Dermis blood vessel endothelial cell (primary cell): ENCODE data around the gene USP46. TPM values are rescaled to one million over a fixed set of nuclear protein-coding genes. Genes with fewer than 3 reads are reported as not detected.

Source experiments
- DNase-seq: peaks from one replicate; pipeline ENCODE4 v3.0.0; 2010
- total RNA-seq: library from RNA; depleted of rRNA; stranded (reverse); fragments of >200 nt; gene quantifications from 2 replicates; pipeline ENCODE4 v1.2.3, GENCODE V29; 2014

USP46 gene, protein sequence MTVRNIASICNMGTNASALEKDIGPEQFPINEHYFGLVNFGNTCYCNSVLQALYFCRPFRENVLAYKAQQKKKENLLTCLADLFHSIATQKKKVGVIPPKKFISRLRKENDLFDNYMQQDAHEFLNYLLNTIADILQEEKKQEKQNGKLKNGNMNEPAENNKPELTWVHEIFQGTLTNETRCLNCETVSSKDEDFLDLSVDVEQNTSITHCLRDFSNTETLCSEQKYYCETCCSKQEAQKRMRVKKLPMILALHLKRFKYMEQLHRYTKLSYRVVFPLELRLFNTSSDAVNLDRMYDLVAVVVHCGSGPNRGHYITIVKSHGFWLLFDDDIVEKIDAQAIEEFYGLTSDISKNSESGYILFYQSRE
- 15.3 and 18.5 TPM in 2 replicates for total RNA-seq

DNA sequence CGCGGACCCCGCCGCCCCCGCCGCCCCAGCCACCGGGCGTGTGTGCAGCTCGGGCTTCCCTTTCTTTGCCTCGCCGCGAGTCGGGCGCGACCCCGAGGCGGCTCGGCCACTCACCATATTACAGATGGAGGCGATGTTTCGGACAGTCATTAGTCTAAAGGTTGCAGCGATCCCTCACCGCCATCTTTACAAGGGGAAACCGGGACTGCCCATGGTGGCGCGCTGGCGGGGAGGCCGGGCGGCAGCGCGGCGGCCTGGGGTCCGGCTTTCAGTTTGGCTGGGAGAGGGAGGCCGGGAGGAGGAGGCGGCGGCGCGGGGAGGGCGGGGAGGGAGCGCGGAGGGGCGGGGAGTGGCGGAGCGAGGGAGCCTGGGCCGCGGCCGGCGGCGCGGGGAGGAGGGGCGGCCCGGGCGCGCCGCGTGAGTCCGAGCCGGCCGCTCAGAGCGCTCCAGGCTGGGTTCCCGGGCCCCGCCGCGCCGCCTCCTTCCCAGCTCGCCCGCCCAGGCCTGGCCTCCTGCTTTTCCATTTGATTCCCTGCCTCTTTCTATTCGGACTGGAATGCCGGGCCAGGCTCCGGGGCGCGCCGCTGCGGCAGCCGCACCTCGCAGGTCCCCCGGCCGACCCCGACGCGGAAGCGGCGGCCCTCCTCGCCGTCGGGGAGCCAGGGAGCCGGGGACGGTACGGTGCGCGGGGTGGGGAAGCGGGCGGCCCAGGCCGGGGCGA, at the start of gene USP46:
Gene USP46 (minus strand): TSS at position 301 of the 721 bp plus-strand sequence. CDS start 151 bp downstream, at position 150.
- DNase-seq: peak; percentile 76

DNA sequence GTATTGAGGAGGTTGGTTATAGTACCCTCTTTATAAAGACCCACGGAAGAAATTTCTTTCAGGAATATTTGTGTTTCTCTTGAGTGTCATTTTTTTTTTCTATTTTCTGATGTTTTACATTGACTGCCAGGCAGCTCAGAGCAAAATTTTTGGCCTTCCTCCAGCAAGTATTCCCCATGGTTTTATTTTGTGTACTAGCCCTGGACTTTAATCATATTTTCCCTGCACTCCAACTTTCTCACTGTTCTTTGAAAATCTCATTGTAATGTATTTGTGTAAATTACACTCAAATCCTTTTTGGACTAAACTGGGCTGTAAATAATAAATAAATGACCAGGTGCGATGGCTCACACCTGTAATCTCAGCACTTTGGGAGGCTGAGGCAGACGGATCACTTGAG, 45.6 kb upstream of the USP46 start:
- no peak for DNase-seq

DNA sequence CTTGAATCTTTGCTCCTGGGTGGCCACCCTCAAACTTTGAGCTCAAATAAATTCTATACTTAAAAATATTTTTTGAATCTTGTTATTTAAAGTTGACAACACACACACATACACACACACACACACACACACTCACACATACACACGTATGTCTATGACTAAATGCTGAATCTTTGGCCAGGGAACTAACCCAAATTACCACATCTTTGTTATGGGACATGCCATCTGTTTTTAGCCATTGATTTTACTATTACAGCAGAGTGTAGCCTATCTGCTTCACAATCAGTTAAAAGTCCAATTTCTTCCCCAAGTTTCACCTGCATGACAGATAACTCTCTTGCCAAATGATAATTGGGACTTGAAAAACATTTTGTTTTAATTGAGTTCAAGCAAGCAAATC, 45.0 kb upstream of the USP46 start:
- DNase-seq: no peak

DNA sequence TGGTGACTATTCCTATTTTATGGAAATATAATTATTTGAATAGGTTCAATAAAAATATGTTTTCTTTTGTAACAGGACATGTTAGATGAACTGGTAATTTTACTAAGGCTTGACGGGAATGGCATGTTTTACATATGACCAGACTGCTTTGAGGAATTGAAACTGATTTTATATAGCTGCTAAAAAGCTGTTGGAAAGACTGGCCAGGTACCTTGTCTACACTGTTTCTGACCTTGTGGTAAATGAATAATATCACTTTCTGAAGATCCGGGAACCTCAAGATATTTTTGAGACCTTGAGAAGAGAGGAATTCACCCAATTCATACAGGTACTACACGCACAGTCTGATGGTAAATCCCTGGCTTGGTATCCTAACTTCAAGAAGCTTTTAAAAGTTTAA, 42.1 kb upstream of the USP46 start:
- DNase-seq: no peak

DNA sequence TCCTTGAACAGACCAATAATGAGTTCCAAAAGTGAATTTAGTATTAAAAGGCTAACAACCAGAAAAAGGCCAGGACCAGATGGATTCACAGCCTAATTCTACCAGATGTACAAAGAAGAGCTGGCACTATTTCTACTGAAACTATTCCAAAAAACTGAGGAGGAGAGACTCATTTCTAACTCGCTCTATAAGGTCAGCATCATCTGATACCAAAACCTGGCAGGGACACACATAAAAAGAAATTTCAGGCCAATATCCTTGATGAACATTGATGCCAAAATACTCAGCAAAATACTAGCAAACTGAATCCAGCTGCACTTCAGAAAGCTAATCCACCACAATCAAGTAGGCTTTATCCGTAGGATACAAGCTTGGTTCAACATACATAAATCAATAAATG, 35.8 kb upstream of the USP46 start:
- no peak for DNase-seq

DNA sequence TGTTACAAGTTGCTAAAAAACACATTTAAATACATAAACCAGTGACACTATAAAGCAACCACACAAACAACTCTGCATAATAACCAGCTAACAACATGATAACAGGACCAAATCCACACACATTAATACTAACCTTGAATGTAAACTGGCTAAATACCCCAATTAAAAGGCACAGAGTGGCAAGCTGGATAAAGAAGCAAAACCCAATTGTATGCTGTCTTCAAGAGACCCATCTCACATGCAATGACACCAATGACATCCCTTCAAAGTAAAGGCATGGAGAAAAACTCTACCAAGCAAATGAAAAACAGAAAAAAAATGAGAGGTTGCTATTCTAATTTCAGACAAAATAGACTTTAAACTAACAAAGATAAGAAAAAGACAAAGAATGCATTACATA, 34.4 kb upstream of the USP46 start:
- no peak for DNase-seq

DNA sequence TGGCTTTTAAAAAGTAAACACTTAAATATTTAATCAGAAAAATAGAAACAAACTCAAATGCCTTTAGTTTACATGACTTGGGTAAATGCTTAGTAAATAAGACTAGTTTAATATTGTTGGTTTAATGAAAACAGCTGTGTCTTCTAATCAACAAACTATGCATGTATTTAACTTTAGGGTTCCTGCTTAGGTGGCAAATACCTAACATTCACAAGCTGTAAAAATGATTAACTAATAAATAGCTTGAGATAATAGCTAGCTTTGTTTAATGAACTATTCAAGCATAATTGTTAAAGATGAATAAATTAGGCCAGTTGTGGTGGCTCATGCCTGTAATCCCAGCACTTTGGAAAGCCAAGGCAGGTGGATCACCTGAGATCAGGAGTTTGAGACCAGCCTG, 30.0 kb upstream of the USP46 start:
- DNase-seq: no peak

DNA sequence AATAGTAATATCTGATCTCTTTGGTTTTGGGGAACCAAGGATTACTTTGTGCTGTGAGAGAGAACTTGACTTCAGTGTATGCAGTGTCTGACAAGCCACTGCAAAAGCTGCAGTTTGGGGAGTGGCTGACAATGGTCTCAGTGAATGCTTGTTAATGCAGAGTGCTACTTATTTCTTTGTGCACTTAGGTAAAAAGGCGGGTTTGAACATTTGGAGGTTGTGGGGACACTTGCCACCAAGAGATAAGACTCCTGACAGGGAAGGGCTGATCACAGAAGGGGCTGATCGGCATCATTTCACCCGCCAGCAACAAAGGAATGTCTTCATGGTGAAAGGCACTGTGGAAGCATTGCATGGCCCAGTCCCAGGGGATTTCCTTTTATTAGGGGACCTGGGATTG, 28.6 kb upstream of the USP46 start:
- no peak for DNase-seq

DNA sequence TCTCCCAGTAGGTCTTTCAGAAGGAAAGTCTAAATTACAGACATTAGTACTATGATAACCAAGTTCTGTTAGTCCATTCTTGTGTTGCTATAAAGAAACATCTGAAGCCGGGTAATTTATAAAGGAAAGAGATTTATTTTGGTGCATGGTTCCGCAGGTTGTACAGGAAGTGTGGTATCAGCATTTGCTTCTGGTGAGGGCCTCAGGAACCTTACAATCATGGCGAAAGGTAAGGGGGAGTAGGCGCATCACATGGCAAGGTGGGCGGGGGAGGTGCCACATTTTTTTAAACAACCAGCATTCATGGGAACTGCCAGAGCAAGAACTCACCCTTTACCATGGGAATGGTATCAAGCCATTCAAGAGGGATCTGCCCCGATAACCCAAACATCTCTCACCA, 26.2 kb upstream of the USP46 start:
- no peak for DNase-seq

DNA sequence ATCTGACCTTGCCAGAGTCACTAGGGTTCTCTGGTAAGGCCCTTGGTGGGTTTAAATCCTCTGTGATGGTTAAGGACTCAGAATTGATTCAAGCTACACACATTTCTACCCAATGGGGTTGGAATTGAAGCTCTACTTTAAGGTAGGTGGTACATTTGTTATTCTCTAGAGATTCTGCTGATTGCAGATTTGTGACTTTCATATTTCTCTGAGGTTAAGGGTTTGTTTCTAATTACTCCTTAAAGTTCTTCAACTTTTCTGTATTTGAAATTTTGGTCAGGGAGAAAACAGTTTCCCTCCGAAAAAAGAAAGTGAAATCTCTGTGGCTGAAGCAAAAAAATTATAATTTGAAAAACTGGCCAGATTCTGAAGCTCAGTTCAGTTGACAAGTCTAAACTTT, 25.8 kb upstream of the USP46 start:
- DNase-seq: no peak

DNA sequence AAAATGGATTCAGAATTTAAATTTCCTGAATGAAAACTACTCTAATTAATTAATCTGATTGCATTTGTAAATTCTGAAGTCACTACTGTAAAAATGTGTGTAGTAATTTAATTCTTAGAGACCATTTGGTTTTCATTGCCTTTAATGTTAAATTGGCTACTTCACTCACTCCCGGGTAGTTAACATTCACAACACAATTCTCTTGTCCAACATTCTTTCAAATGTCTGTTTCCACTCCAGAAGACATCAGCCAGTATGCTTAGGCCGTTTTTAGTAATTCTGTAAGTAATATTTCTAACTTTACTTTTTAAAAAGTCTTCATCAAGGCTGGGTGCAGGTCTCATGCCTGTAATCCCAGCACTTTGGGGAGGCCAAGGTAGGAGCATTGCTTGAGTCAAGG, 21.3 kb upstream of the USP46 start:
- DNase-seq: no peak

DNA sequence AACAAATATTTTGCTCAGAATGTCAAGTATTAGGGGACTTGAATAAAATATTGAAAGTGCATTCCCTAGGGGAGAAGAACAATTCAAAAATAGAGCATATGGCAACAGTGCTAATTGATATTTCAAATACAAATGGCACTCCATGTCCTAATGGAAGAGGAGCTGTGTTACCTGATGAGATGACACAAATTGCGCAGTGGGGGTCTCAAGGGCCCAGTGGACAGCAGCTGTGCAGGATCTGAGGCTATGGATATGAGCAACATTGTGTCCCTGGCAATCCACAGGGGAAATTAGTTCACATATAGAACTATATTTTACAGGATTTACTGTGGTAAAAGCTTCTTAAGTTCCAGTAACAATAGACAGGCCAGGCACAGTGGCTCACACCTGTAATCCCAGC, 17.4 kb upstream of the USP46 start:
- DNase-seq: no peak

DNA sequence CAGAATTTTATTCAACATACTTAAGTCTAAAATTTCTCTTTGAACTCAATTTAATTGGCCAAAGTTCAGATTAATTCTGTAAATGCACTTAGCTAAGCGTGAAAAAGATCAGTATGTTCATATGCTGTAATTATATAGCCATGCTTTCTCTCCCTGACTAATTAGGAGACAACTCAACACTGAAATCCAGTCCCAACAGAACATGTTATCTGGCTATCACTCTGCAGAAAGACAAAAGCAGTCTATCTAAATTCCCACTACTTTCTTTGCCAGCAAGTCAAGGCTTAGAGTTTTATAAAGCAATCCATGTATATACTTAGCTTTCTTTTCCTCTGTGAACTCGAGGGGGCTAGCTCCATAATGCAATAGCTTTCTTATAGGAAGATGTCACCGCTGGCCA, 16.0 kb upstream of the USP46 start:
- DNase-seq: no peak

DNA sequence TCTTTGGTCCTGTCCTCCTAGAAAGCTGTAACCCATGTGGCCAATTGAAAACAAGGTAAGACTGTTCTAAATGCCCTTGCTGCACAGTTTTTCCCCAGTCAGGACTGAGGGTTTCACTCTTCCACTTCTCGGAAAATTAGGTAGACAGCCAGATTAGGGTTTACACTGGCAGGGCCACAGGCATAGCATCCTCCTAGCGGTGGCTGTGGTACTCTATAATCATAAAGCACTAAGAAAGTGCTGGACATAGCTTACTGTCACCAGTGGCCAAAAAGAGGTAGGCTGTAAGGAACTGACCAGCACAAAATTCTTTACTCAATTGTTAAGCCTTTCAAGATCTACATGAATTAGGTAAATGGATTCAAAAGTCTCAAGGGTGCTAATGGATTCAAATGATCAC, 11.6 kb upstream of the USP46 start:
- DNase-seq: no peak

DNA sequence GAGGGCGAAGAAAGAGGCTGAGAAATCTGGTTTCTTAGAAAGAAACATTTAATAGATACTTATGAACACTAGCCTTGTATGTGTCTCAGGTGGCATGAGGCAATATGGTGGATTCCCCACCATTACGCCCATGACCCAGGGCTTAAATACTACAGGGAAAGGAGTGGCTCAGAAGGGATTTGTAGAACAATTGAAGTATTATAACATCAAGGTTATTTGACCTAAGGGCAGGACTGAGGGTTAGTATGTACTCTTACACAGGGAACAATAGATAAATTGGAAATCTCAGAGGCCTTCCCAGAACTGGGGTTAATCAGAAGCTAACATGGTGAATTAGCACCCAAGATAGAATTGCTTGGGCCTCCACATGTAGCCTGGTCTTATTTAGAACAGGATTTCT, 11.0 kb upstream of the USP46 start:
- DNase-seq: no peak

DNA sequence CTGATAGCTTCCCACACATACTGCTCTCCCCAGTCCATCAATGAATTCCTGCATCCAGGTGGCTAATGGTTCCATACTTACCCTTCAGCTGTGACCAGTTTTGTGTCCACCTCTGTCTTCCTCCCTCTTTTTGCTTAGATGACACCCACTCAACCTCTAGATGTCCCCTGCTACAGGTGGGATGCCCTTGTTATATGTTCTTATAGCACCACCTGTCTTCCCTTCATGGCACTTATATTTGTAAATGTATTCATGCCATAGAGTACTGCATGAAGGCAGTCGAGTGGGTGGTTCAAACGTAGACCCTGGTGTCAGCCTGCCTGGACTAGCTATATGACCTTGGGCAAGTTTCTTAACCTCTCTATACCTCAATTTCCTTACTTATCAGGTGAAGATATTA, 6.5 kb upstream of the USP46 start:
- peak; percentile 53 for DNase-seq

DNA sequence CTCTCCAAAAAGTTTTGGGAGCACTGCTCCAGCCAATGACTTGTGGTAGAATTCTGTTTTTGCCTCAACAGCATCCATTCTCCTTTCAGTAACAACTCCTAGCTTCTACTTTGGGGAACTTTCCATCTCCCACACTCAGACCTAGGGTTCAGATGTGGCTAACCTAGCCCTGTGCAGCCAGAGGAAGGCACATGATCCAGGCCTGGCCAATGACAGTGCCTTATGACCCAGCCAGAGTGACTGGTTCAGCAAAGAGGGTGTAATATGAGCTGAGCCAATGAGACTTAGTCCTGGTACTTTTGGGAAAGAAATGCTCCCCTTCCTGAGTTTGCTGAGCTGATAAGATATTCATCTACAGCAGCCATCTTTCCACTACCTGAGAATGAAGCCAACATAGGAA, 5.4 kb upstream of the USP46 start:
- DNase-seq: no peak

DNA sequence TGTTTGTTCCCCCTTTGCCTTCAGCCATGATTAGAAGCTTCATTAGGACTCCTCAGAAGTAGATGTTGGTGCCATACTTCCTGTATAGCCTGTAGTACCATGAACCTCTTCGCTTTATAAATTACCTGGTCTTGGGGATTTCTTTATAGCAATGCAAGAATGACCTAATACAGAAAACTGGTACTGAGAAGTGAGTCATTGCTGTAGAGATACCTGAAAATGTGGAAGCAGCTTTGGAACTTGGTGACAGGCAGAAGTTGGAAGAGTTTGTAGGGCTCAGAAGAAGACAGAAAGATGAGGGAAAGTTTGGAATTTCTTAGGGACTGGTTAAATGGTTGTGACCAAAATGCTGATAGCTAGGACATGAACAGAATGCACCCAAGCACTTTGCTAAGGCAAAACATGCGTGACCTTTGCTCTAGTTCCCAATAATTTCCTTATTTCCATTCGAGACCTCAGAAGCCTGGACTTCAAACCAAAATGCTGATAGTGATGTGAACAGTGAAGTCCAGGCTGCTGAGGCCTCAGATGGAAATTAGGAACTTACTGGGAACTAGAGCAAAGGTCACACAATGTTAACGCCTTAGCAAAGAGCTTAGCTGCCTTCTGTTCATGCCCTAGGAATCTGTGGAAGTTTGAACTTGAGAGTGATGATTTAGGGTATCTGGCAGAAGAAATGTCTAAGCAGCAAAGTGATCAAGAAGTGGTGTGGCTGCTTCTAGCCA, 3.0 kb upstream of the USP46 start:
- no peak for DNase-seq

DNA sequence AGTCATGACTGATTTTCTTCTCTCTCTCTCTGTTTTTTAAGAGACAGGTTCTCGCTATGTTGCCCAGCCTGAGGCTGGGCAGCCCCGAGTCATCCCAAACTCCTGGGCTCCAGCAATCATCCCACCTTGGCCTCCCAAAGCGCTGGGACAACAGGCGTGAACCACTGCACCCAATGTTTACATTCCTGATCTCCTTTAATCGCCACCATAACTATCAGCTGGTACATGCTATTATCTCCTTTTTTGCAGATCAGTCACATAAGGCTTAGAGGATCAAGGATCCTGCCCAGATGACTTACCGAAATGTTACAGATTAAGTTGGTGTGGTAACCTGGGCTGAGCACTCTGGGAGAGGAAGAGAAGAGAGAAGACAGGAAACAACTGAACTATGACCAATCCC, 1.5 kb upstream of the USP46 start:
- no peak for DNase-seq

DNA sequence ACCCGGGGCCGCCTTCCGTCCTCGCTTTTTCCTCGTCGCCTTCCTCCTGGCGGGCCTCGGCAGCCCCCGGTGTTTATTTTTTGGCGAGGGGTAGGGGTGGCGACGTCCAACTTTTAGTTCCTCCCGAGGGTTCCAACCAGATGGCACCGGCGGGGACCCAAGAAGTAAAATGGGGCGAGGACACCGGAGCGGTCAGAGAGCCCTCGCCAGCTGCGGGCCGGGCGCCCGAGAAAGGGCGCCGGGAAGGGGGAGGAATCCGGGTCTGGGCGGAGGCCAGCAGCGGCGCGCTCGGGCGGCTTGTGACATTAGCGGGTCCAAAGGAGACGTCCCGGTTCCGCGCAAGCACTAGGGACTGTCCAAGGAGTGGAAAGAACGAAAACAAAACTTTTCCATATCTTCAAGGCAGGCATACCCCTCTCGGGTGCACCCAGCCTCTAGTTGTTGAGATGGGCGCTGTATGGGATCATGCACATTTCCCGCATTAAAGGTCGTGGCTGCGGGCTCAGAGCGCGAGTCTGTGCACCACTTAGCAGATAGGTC, 691 bp upstream of the USP46 start:
- peak; percentile 40 for DNase-seq

DNA sequence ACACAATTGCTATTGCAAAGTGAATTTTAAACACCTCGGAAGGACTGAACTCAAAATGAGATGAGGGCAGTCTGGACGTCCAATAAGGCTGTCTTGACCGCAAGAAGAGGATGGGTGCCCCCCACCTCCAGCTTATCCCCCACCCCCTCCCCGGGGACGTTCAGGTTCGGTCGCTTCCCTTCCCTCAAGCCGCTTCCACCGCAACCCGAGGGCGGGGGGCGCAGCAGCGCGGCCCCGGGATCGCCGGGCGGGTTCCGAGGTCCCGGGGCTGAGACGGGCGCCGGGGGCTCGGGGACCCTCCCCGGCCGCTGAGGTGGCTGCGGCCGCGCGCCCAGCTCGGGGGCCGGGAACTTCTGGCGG, 480 bp downstream of the USP46 start:
- peak; percentile 25 for DNase-seq

DNA sequence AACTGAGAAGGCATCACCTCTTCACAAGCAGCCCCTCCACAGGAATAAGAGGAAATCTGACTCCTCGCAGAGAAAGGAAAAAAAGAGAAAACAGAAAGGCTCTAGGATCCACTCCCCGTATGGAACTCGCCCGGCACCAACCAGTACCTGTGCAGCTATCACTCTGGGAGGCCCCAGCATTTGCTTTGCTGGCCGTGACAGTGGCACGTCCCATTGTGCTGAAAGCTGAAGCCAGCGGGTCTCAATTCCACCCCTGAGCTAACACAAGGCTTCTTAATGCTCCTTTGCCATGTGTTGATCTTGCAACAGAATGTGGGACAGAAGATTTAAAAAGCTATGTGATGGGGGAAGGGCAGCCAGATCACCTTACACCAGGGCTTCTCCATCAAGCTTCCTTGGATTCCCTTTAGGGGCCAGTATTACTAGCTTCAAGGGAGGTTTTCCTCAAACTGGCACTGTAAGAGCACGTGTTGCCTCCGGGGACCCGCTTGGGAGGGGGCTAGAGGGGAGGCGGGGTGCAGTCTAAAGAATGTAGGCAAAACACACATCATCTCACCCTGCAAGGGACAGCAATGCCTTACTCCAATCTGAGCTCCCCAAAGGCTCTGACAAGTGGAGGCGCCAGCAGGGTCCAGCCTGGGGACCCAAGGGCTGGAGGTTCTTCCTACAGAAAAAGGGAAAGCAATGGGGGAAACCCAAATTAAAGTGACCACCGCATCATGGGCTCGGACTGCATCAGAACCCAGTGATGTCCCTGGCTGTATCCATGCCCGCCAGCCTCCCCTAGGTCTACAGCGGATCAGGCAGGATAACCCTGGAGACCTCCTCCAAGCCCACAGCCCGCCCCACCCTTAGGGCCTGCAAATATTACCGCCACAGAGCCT, 1.2 kb downstream of the USP46 start:
- DNase-seq: peak; percentile 16

DNA sequence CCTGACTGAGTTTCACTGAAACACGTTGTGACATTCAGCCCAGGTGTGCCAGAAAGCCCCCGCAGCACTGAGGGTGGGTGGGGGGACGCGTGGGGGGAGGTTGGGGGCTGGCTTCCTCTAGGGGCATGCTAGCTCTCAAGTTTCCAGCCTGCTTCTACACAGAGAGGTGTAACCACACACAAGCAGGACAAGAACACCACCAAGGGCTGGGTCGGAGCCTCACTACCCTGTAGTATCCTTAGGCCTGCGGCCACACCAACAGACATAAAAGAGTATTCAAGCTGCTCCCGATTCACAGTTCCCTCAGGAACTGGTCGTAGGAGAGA, 1.8 kb downstream of the USP46 start:
- DNase-seq: no peak
